MM.1S (cell line): Measurements from ENCODE around the gene COL4A3.

Source experiments
- DNase-seq: peaks from one replicate; pipeline ENCODE4 v3.0.0-alpha.2; 2015
- H2AFZ ChIP-seq: fragments of 300-600 bp; sonication (generic); 2 replicates; pipeline ENCODE4 v1.6.0; 2016; ENCODE audit warnings: antibody characterized with exemption, low read length
- H3F3A ChIP-seq: fragments of 300-600 bp; sonication (generic); 2 replicates; pipeline ENCODE4 v1.6.1; 2016; ENCODE audit warnings: mild to moderate bottlenecking, antibody characterized with exemption, low read length, moderate library complexity, mixed read lengths; ENCODE audit not compliant: insufficient read depth
- H3K27ac ChIP-seq: fragments of 300-600 bp; sonication (generic); 2 replicates; pipeline ENCODE4 v1.5.1; 2016; ENCODE audit warnings: mild to moderate bottlenecking, low read length
- H3K27me3 ChIP-seq: fragments of 300-600 bp; sonication (generic); replicated peaks from 2 replicates; pipeline ENCODE4 v1.6.0; 2016; ENCODE audit warnings: low read length; ENCODE audit not compliant: insufficient read depth
- H3K36me3 ChIP-seq: fragments of 300-600 bp; sonication (generic); replicated peaks from 2 replicates; pipeline ENCODE4 v1.6.1; 2016; ENCODE audit warnings: mild to moderate bottlenecking, low read length, mixed read lengths; ENCODE audit not compliant: insufficient read depth
- H3K4me1 ChIP-seq: fragments of 300-600 bp; sonication (generic); 2 replicates; pipeline ENCODE4 v1.6.1; 2016; ENCODE audit warnings: low read length, mixed read lengths
- H3K4me2 ChIP-seq: fragments of 300-600 bp; sonication (generic); 2 replicates; pipeline ENCODE4 v1.6.0; 2016; ENCODE audit warnings: low read depth, low read length
- H3K4me3 ChIP-seq: fragments of 300-600 bp; sonication (generic); 2 replicates; pipeline ENCODE4 v1.5.1; 2016; ENCODE audit warnings: low read length, mixed read lengths
- H3K79me2 ChIP-seq: fragments of 300-600 bp; sonication (generic); 2 replicates; pipeline ENCODE4 v1.6.1; 2016; ENCODE audit warnings: mixed run types, low read length, mixed read lengths
- H3K9ac ChIP-seq: fragments of 300-600 bp; sonication (generic); 2 replicates; pipeline ENCODE4 v1.6.1; 2016; ENCODE audit warnings: low read length, mixed read lengths
- H3K9me2 ChIP-seq: fragments of 300-600 bp; sonication (generic); replicated peaks from 2 replicates; pipeline ENCODE4 v1.6.1; 2016; ENCODE audit warnings: mild to moderate bottlenecking, low read length, mixed read lengths; ENCODE audit not compliant: insufficient read depth
- H3K9me3 ChIP-seq: fragments of 300-600 bp; sonication (generic); replicated peaks from 2 replicates; pipeline ENCODE4 v1.6.1; 2016; ENCODE audit warnings: mild to moderate bottlenecking, low read length, mixed read lengths; ENCODE audit not compliant: insufficient read depth
- H4K20me1 ChIP-seq: fragments of 300-600 bp; sonication (generic); 2 replicates; pipeline ENCODE4 v1.6.1; 2016; ENCODE audit warnings: mild to moderate bottlenecking, low read length, moderate library complexity, mixed read lengths; ENCODE audit not compliant: insufficient read depth
- EZH2 ChIP-seq: fragments of 300-600 bp; sonication (generic); optimal IDR thresholded peaks from 2 replicates; pipeline ENCODE3; 2017; ENCODE audit warnings: low read depth, mild to moderate bottlenecking, antibody characterized with exemption, low read length, mixed read lengths
- EZH2phosphoT487 ChIP-seq: fragments of 300-600 bp; sonication (generic); IDR thresholded peaks from 2 replicates; pipeline ENCODE4 v1.6.1; 2018; ENCODE audit warnings: antibody characterized with exemption, low read length
- TF ChIP-seq, protein P1 (sequence below): fragments of 300-600 bp; sonication (generic); IDR thresholded peaks from 2 replicates; pipeline ENCODE4 v1.5.1; 2016; ENCODE audit warnings: antibody characterized with exemption, low read length, mixed read lengths

The COL4A3 gene

DNA sequence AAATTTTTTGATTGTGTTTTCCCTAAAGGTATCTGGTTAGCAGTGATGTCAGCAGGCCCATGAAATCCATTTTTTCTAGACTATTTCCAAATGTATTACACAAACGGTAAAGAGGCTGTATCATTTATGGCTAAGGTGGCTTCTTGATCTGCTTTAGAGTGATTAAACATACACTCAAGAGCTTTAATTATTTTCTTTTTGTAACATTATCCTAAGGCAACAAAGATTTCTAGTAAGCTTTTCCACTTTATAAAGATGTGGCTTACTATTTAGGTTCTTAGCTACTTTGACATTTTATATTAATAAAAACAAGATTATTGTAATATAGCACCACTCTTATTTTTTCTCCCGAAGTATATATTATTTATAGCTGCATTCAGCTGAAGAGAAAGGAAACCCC, 177.1 kb downstream of the COL4A3 start:
- Histone ChIP-seq H4K20me1 (no peaks in the 10 kb centered on the region), H3F3A (no peaks in the 10 kb centered on the region), H3K9me3 (no peaks in the 10 kb centered on the region), H3K27ac (no peak overlapping the region), H3K79me2 (no peaks in the 10 kb centered on the region), H3K4me2 (no peak overlapping the region), H3K9me2 (no peaks in the 10 kb centered on the region), H3K9ac (no peak overlapping the region), H3K27me3 (no peaks in the 10 kb centered on the region), H3K4me1 (no peaks in the 10 kb centered on the region), H2AFZ (no peak overlapping the region), H3K36me3 (no peaks in the 10 kb centered on the region), H3K4me3 (no peak overlapping the region)
- TF ChIP-seq, protein P1, sequence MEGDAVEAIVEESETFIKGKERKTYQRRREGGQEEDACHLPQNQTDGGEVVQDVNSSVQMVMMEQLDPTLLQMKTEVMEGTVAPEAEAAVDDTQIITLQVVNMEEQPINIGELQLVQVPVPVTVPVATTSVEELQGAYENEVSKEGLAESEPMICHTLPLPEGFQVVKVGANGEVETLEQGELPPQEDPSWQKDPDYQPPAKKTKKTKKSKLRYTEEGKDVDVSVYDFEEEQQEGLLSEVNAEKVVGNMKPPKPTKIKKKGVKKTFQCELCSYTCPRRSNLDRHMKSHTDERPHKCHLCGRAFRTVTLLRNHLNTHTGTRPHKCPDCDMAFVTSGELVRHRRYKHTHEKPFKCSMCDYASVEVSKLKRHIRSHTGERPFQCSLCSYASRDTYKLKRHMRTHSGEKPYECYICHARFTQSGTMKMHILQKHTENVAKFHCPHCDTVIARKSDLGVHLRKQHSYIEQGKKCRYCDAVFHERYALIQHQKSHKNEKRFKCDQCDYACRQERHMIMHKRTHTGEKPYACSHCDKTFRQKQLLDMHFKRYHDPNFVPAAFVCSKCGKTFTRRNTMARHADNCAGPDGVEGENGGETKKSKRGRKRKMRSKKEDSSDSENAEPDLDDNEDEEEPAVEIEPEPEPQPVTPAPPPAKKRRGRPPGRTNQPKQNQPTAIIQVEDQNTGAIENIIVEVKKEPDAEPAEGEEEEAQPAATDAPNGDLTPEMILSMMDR = no peak
- TF ChIP-seq EZH2 = no peak
- TF ChIP-seq EZH2phosphoT487 = no peak
- DNase-seq = no peak

DNA sequence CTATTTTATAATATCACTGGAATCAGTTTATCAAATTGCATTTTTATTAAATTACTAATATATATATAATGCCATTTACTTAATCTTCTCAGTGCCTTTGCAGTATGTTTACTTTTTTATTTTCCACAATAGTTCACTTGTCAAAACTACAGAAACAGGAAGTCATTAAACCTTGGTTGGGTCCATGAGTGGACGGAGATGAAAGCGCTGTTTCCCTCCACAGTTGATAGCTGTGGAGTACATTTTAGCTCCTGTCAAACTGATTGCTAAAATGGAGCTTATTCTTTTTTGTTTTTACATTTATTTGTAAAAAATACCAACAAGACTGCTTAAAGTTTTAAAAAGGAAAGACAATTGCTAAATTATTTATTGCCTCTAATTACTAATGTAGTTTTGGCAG, 179.8 kb downstream of the COL4A3 start:
- DNase-seq = no peak
- Histone ChIP-seq H3K79me2 (no peaks in the 10 kb centered on the region), H3K4me1 (no peaks in the 10 kb centered on the region), H3K4me2 (no peak overlapping the region), H3K36me3 (no peaks in the 10 kb centered on the region), H3K9me2 (no peaks in the 10 kb centered on the region), H4K20me1 (no peaks in the 10 kb centered on the region), H3K27me3 (no peaks in the 10 kb centered on the region), H2AFZ (no peak overlapping the region), H3K4me3 (no peak overlapping the region), H3F3A (no peaks in the 10 kb centered on the region), H3K27ac (no peak overlapping the region), H3K9ac (no peak overlapping the region), H3K9me3 (no peaks in the 10 kb centered on the region)
- TF ChIP-seq, protein P1 = no peak
- no peak for TF ChIP-seq EZH2phosphoT487
- no peak for TF ChIP-seq EZH2

DNA sequence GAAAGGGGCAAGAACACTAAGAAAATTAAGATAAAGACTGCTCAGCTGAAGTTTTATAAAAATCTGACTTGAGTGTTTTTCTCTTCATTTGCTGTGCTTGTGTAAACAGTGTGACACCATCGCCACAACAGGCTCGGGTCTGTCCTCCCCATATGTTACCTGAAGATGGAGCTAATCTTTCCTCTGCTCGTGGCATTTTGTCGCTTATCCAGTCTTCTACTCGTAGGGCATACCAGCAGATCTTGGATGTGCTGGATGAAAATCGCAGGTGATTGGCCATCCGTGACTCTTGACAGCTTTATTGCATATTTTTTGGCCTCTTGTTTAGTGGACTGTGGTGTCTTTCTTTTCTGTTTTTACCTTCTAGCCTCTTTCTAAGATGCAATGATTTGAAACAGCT, 182.7 kb downstream of the COL4A3 start:
- Histone ChIP-seq H4K20me1 (no peaks in the 10 kb centered on the region), H3K79me2 (no peaks in the 10 kb centered on the region), H3K4me3 (no peak overlapping the region), H3K9ac (no peak overlapping the region), H3K4me1 (no peaks in the 10 kb centered on the region), H3K4me2 (no peak overlapping the region), H3K9me3 (no peaks in the 10 kb centered on the region), H3K27me3 (no peaks in the 10 kb centered on the region), H2AFZ (no peak overlapping the region), H3K27ac (no peak overlapping the region), H3F3A (no peaks in the 10 kb centered on the region), H3K9me2 (no peaks in the 10 kb centered on the region), H3K36me3 (no peaks in the 10 kb centered on the region)
- no peak for TF ChIP-seq EZH2phosphoT487
- no peak for DNase-seq

DNA sequence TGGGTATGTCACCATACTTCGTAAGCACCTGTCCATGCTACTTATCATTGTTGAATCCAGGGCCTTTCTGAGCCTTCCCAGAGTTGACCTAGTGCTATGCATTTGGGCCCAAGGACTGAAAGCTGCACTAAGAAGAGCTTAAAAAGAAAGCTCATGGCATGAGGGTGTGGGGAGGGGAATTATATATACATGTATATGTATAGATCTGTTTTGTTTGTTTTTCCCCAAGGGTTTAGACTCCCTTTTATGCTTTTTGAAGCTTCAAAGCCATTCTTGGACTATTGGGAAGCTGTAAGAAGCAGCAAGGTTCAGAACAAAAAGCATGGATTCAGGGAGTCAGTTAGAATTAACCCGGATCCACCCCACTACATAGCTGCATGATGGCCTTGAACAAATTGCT, 183.9 kb downstream of the COL4A3 start:
- H3K27me3 ChIP-seq = no peaks in the 10 kb centered on the region
- no peak overlapping the region for H3K4me3 ChIP-seq
- no peak overlapping the region for H3K27ac ChIP-seq
- no peaks in the 10 kb centered on the region for H3K4me1 ChIP-seq
- H3K9ac ChIP-seq = no peak overlapping the region
- TF ChIP-seq EZH2phosphoT487 = no peak
- TF ChIP-seq, protein P1 = no peak
- no peak for TF ChIP-seq EZH2
- no peaks in the 10 kb centered on the region for H3K9me2 ChIP-seq
- no peak for DNase-seq
- no peaks in the 10 kb centered on the region for H4K20me1 ChIP-seq
- H3K4me2 ChIP-seq = no peak overlapping the region
- no peaks in the 10 kb centered on the region for H3K9me3 ChIP-seq
- no peaks in the 10 kb centered on the region for H3K79me2 ChIP-seq
- no peaks in the 10 kb centered on the region for H3K36me3 ChIP-seq
- no peaks in the 10 kb centered on the region for H3F3A ChIP-seq
- H2AFZ ChIP-seq = no peak overlapping the region
